Stimulated activated CD8-positive, alpha-beta memory T cell treated with anti-CD3 and anti-CD28 coated beads, Interleukin-4, amount 100 ng/mL, for 1 hour (primary cell): ENCODE data around the gene CDH1.

ENCODE experiments used
- DNase-seq, 2 donors: peaks; one replicate each; pipeline ENCODE4 v3.0.0-alpha.2; 2020; ENCODE audit warnings: low read depth in 2 of 2, low spot score in 1 of 2

CDH1 gene

DNA sequence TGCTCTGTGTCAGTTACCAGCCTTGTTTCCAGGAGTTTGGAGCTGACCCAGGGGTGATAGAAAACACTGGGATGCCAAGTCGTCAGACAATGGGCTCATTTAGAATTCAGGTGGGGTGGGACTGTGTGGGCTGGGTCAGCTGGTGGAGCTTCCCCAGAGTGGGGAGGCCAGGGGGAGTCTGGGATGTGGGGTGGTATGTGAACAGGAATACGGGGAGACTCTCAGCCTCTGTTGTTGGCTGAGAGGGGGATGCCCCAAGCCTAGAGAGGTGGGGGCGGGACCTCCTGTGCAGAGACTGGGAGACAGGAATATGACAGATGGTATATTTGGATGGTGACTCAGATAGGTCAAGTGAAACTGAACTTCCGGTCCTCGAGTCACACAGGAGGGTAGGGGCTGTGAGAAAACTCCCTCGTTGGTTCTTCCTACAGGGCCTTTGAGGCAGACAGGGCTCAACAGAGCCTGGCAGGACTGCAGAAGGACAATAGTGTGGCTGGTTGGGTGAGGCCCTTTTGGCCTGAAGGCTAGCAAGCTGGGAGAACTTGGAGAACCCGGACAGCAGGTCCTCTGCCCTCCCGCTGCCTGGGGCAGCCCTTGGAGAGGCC, 23.7 kb downstream of the CDH1 start:
- DNase-seq: no peak

DNA sequence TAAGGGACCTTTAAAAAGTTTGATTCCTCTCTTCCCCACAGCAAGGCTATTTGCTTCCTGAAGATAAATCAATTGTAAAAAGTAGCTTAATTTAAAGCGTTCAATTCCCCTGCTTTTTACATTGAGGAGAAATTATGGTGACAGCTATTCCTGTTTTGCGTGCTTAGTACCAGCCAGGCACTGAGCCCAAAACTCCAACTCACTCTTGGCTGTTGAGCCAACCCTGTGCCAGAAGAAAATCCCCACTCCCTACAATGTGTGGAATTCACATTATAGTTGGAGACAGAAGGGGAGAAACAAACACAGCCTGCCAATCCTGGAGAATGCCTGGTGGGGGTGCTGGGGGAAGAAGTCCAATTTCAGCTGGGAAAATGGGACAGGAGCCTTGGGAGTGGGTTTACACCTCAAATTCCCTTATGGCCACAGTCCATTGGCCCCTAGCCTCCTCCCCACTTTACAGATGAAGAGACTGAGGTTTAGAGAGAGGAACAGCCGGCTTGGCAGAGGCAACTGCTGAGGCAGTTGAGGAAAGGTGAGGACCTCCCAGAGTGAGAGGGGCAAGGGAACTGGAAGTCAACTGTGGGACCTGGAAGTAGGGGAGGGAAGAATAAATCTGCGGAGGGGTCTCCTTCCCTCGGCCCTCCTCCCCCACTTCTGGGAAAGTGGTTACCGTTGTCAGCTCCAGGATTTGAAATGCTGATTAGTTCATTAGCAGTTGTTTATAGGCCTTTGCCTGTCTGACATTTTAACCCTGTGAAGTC, 26.1 kb downstream of the CDH1 start:
- no peak for DNase-seq

DNA sequence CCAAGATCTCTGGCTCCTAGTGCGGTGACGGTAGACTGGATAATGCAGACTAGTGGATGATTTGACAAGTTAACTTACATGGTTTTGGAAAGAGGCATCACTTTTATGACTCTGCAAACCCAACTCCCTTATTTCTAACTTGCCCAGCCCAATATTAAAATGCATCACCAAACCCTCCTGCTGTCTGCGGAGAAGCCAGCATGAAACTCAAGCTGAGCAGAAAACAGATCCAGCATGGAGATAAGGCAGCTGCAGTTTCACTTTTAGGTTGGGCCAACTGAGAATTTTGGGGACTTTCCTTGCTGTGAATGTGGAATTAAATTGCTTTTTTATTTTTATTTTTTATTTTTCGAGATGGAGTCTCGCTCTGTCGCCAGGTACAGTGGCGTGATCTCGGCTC, 27.8 kb downstream of the CDH1 start:
- DNase-seq: no peak

DNA sequence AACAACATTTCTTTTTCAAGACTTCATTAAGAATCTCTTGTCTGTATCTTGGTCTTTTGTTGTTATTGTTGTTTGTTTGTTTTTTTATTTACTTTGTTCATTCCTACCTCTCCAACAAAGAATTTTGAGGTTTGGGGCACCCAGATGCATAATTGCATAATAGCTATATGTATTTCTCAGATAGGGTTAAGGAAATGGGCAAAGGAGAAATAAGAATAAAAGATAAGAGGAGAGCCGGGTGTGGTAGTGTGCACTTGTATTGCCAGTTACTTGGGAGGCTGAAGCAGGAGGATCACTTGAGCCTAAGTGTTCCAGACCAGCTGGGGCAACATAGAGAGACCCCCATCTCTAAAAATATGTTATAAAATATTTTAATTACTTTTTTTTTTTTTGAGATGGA, 30.5 kb downstream of the CDH1 start:
- no peak for DNase-seq

DNA sequence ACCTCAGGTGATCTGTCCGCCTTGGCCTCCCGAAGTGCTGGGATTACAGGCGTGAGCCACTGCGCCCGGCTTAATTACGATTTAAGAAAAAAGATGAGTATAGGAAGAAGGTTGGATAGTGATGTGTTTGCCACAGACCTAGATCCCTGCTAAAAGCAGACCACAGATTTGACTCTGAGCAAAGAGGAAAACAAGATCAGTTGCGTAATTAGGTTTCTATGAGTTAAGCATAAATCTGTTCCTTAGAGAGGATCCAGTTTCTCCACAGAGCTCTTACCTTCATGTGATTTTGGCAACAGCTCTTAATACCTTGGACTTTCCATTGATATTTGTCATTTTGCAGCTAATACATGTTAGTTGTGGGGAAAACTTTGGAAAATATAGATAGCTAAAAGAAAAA, 31.1 kb downstream of the CDH1 start:
- DNase-seq: no peak

DNA sequence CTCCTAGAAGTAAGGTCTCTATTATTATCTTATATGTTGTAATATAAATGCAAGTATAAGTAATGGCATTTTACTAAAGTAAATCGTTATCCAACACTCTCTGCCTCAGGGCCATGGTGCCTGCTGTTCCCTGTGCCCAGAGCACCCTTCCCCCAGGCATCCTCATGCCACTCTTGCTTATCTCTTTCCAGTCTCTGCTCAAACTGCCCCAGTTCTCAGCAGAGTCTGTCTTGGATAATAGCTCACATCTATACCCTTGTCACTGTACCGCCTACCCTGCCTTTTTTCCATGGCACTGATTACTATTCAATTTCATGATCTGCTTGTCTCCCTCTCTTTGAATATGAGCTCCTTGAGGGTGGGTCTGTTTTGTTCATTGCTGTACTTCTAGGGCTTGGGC, 31.7 kb downstream of the CDH1 start:
- DNase-seq: no peak

DNA sequence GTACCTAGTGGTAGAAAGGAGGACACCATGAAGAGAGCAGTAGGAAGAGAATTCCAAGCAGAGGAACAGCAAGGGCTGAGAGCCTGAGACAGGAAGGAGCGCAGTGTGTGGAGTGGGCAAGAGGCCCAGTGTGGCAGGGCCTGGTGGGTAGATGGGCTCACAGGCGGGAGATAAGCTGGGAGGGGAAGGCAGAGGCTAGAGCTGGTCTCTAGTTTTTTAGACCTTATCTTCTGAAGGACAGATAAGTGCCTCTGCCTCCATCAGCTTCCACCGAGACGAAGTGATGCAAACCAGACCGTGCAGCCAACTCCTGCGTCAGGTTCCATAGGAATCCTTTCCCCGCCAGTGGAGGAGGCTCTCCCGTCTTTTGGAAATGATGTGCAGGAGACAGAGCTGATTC, 33.6 kb downstream of the CDH1 start:
- no peak for DNase-seq

DNA sequence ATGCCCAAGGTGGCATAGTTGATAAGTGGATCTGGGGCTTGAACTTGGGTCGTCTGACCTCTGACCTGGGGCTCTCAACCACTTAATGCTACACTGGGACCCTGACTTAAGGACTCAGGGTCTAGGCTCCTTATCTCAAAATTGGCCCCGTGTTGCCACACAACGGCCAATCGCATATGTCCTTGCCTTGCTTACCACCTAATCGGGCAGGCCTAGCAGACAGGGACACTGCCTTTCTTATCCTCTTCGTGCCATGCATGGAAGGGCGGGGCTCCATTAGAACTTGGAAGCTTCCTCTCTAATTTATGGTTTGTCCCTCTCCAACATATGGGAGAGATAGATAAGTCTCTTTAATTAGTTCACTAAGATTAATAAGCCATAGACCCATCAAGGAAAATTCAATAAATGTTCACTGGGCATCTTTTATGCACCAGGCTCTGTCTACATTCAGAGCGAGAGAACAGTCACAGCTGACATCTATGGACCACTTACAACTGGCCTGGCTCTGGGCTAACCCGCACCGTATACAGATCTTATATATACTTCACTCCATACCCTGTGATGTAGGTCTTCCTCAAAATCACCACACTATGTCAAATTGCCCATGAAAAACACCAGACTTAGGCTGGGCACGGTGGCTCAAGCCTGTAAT, 35.1 kb downstream of the CDH1 start:
- DNase-seq: no peak

DNA sequence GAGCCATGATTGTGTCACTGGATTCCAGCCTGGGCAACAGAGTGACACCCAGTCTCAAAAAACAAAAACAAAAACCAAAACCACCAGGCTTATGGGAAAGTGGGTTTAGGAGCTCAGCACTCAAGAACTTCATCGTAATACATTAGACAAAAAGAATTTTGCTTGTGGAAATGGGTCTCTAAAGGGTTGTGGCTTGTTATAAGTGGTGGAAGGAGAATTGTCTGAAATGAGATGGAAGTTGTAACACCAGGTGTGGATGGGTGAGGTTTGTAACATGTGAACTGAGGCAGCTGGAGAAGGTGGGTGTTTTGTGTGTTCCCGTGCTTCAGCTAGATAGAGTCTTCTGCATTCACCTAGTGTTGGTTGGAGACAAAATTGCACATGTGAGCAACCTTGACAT, 35.8 kb downstream of the CDH1 start:
- DNase-seq: no peak

DNA sequence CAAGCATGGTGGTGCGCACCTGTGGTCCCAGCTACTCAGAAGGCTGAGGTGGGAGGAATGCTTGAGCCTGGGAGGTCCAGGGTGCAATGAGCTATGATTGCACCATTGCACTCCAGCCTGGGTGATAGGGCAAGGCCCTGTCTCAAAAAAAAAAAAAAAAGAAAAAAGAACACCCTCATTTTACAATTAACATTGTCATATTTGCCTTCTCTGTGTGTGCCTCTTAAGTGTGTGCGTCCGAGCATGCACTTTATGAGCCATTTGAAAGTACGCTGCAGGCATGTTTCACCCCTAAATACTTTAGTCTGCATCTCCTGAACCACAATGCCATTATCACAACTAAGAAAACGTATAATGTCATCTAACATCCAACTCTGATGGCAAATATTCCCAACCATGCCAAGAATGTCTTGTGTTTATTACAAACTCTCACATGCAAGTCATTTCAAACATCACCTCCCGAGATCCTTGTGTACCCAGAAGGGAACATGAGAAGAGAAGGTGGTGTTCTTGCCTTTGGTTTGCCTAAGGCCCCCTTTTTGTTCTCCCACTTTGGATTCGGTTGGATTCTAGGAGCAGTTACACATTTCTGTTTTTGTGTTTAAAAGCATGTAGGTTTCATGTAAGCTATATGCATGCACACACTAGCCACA, 38.0 kb downstream of the CDH1 start:
- DNase-seq: no peak

DNA sequence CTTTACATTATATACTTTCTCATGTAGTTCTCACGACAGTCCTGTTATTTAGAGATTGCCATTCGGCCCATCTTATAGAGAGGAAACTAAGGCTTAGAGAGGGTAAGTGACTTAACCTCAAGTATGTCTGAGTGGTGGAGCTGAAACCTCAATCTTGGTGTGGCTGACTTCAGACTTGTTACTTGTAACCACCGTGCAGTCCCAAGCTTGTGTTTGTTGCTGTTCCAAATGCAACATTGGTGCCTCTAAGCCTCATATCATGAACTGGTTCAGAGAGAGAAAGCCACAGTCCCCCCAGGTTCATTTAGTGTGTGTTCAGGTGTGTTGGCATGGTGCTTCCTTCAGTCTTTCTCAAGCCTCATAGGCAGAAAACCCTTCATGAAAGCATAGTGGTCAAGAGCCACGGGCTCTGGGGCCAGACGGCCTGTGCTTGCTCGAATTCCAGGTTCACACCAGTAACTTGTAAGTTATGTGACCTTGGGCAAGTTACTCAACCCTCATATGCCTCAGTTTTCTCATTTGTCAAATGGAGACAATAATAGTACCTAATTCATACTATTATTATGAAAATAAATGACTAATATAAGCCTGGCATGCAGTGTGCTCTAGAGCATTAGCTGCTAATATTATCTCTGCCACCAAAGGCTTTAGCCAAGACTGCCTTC, 39.9 kb downstream of the CDH1 start:
- no peak for DNase-seq

DNA sequence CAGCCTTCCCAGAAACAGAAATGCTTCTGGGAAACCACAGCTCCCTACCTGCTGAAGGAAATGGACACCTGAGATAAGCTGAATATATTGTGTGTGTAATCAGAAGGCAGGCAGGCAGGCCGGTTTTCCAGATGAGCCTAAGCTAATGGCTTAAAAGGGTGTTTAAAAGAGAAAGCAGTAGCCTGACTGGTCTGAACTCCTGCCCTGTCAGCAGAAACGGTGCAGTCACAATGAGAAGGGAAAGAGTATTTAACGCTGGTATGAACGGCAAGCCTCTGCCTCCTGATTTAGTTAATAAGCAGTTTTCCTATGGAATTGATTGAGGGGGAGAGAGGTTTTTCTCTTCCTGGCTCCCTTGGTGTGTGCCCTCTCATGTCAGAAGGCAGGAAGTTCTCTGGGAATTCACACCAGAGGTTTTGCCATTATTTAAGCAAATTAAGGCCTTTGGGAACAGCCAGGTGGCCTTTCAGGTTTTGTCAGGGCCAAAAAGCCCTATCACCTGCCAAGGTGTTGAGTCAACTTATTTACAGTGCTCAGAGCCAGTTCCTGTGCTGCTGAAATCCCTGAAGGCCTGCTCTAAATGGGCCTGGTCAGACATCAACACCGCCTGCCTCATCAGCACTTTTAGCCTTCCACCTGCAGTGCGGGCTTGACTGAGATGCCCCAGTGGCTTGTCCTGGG, 41.6 kb downstream of the CDH1 start:
- no peak for DNase-seq

DNA sequence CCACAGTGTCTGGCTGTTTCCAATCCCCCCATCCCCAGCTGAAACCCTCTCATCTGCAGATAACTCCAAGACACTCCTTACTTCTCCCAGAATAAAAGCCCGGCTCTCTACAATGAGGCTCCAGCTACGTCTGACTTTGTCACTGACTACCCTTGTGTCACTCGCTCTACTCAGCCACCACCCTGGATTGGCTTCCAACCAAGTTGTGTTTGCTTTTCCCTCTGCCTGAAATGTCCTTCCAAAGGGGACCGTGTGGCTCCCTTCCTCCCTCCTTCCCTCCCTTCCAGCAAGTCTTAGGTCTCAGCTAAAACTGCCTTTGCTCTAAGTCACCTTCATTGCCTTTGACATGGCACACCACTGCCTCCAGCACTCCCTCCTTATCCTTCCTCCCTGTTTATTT, 42.8 kb downstream of the CDH1 start:
- DNase-seq: no peak

DNA sequence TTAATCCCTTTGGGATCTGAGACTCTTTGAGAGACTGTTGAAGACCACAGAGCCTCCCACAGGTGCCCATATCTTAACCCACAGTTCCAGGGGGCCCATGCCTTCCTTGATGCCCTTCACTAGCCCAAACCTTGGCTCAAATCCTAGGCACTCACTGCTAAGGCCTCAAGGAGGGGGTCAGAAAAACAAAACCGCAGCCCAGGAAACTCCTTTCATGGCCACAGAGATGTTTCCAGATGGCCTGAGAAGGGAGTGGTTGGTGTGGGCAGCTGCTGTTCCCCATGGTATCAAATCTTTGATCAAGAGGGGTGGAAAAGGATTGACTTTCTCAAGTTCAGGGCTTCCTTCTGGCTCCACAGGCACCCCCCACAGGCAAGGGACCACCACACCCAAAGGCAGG, 44.7 kb downstream of the CDH1 start:
- DNase-seq: no peak

DNA sequence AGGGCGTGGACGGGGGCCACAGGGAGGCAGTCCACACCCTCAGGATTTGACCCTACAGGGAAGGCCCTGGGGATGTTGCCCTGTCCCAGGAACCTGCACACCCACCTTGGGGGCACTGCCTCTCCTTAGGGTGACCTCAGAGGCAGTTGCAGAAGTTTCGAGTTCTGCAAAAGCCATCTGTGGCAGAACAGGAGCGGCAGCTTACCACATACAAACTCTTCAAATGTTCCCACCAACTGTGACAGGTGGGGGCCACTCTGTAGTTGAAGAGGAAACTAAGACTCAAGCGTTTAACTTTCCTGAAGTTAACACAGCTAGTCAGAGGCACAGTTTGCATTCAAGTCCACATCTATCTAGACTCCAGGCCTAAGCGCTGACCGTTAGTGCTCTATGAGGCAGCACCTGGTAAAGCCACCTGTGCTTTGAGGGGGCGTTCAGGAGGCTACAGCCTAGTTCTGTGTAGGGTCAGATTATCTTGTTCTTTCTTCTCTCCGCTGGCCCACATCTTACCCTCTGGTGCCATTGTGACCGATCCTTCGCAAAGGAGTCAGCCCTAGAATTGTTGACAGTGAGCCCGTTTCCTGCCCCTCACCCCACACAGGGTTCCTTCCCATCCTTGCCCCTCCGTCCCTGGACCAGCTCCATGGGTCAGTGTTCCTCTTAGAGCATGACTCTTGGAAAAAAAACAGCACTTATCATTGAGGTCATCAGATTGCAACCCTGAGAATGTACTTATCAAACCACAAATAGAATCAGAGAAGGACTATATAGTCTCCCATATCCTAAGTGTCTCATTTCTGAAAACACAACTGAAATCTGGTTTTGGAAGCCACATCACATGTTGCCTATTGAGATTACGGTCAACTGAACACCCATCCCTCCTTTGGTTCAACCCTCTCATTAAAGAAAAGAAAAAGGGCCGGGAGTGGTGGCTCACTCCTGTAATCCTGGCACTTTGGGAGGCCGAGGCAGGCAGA, 45.4 kb downstream of the CDH1 start:
- no peak for DNase-seq

DNA sequence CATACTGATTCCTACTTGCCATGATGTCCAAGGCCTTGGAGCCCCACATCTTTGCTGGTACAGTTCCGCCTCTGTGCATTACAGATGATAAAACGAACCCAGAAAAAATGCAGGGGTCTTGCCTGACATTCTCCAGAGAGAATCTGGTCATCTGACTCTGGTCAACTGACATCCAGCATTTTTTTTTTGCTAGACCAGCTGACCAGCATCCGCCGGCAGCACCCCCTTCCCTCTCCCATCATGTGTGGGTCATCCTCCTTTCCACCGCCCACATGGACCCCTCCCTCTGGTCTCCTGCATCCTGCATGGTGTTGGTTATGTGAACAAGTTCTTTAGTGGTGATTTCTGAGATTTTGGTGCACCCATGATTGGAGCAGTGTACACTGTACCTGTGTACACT, 47.1 kb downstream of the CDH1 start:
- DNase-seq: no peak

DNA sequence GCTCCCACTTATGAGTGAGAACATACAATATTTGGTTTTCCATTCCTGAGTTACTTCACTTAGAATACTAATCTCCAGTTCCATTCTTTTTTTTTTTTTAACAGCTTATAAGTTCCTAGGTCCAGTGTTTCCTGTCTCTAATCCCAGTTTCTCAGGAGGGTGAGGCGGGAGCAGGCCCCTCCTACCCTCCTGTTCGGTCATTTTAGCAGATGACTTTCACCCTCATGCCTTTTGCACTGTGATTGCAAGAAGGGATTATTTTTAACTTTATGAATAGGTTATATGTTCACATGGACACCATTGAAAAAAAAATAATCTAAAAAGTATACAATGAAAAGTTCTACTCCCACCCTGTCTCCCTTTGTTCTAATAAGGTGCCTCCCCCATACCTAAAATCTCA, 47.6 kb downstream of the CDH1 start:
- no peak for DNase-seq

DNA sequence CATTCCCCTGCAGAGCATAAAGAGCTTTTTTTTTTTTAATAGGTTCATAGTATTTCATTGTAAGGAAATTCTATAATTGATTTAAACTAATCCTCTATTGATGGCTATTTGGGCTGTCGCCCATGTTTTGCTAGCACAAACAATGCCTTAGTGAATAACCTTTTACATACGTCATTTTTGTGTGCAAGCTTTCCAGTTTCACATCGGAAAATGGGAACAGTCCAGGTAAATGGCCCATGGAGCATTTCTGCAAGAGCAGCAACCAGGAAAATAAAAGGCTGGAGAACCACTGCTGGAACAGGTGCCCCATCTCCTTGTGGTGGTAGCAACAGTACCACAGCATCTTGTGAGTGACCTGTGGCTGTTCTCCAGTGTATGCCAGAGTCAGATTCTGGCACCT, 48.6 kb downstream of the CDH1 start:
- no peak for DNase-seq

DNA sequence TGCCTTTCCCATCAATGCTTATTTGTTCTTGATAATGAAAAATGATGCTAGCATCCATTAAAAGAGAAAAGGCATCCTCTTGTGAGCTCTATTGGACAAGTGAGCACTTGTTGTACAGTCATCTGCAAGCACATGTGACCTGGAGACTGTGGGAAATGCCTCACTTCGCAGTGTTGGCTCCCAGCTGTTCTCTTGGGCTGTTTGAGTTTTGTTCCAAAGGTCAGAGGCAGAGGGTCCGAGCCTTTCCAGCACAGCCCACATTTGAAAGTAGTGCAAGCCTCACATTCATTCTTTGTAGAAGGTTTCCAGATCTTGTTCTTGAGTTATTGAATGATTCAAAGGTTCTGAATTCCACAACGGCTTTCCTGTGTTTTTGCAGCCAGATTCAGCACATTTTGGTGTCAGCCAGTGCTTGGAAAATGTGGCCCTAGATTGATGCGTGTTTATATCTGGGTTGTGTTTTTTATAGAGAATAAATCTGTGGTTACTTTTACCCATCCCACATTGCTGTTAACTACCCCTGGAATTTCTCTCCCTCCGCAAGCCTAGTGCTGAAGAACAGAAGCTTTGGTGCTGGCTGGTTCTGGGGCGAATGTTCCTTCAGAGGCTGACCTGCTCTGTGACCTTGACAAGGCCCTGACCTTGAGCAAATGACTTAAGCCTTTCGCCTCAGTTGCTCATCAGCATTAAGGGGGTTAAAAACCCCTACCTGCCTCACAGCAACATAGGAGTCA, 49.8 kb downstream of the CDH1 start:
- DNase-seq: no peak
